K562 (cell line): ENCODE data around the gene ZNF354B. TPM values are rescaled to one million over a fixed set of nuclear protein-coding genes. Genes with fewer than 3 reads are reported as not detected.

Experiments used
- EHMT2 ChIP-seq: fragments of 450-650 bp; IDR thresholded peaks from 2 replicates; pipeline ENCODE4 v1.6.1; 2018; ENCODE audit warnings: antibody characterized with exemption
- EP400 ChIP-seq: fragments of 450-650 bp; IDR thresholded peaks from 2 replicates; pipeline ENCODE4 v1.6.1; 2017; ENCODE audit warnings: antibody characterized with exemption, mild to moderate bottlenecking, moderate library complexity
- KLF13 ChIP-seq: fragments of 450-650 bp; IDR thresholded peaks from 2 replicates; pipeline ENCODE4 v1.6.1; 2016; ENCODE audit warnings: missing genetic modification characterization, low read depth, mild to moderate bottlenecking, missing compliant biosample characterization, moderate library complexity, borderline replicate concordance
- KLF16 ChIP-seq: IDR thresholded peaks from 2 replicates; pipeline ENCODE4 v1.6.1; 2016; ENCODE audit warnings: antibody characterized with exemption
- MBD2 ChIP-seq: sonication (generic); IDR thresholded peaks from 2 replicates; pipeline ENCODE4 v1.6.1; 2016; ENCODE audit warnings: low read depth, borderline replicate concordance
- MYC ChIP-seq, 2 experiments: fragments of 250-450 bp in 1 of 2; sonication (Bioruptor Pico) in 1 of 2; IDR thresholded peaks; 2 replicates each; pipeline versions ENCODE4 v1.5.1 to v1.6.1; 2012 to 2021; ENCODE audit warnings: low read depth in 2 of 2, borderline replicate concordance in 1 of 2, improper control_type of control experiment in 1 of 2, low read length in 1 of 2, mild to moderate bottlenecking in 1 of 2, moderate library complexity in 1 of 2
- NR3C1 ChIP-seq: sonication (generic); formaldehyde crosslinking; IDR thresholded peaks from 2 replicates; pipeline ENCODE4 v1.8.1; 2022; ENCODE audit warnings: missing genetic modification reagents
- PHF8 ChIP-seq: fragments of 200-600 bp; sonication (generic); IDR thresholded peaks from 2 replicates; pipeline ENCODE4 v1.6.1; 2012; ENCODE audit warnings: mixed run types, mild to moderate bottlenecking, inconsistent platforms, low read length, moderate library complexity, borderline replicate concordance
- POLR2A ChIP-seq: fragments of 450-650 bp; conservative IDR thresholded peaks from 2 replicates; pipeline ENCODE4 v1.6.1; 2016
- SMARCA5 ChIP-seq: fragments of 450-650 bp; IDR thresholded peaks from 2 replicates; pipeline ENCODE4 v1.6.1; 2016
- ZNF561 ChIP-seq: fragments of 450-650 bp; formaldehyde crosslinking; conservative IDR thresholded peaks from 2 replicates; pipeline ENCODE4 v1.4.0; 2020; ENCODE audit warnings: mild to moderate bottlenecking, moderate library complexity
- polyA plus RNA-seq, 8 experiments: library from polyadenylated mRNA; depleted of rRNA in 4 of 8; stranded (reverse) in 5 of 8; unstranded in 3 of 8; fragments of >200 nt; fragmentation: Nextera tagmentation in 2 of 8; fragmentation: Illumina TruSeq in 1 of 8; extraction: Ambion mirVana in 2 of 8; extraction: Trizol in 1 of 8; gene quantifications; 2 replicates each; pipeline versions ENCODE4 v1.2.1 to v1.2.3, GENCODE V29; 2011 to 2014; ENCODE audit warnings: inconsistent platforms in 1 of 8, missing spikeins in 1 of 8
- total RNA-seq, 7 experiments: library from RNA; depleted of rRNA in 6 of 7; stranded (reverse); fragments of >200 nt in 6 of 7; fragmentation: Illumina TruSeq in 2 of 7; extraction: Trizol in 2 of 7; gene quantifications; 2 replicates each; pipeline versions ENCODE4 v1.2.1 to v1.2.3, GENCODE V29; 2011 to 2021; ENCODE audit warnings: low replicate concordance in 1 of 7
- TF ChIP-seq, protein P1 (sequence below): fragments of 450-650 bp; IDR thresholded peaks from 2 replicates; pipeline ENCODE4 v1.6.1; 2016; ENCODE audit warnings: mild to moderate bottlenecking, moderate library complexity
- TF ChIP-seq, protein P2 (sequence below): sonication (generic); formaldehyde crosslinking; IDR thresholded peaks from 2 replicates; pipeline ENCODE4 v1.8.1; 2023; ENCODE audit warnings: mild to moderate bottlenecking, missing genetic modification reagents

The ZNF354B gene
- total and polyA plus RNA-seq, 9 of the 15 experiments (the other 6 are each of a cell fraction or from before 2014, with no cell fraction given) = 1.8 to 18.3 (median 11.2) TPM

DNA sequence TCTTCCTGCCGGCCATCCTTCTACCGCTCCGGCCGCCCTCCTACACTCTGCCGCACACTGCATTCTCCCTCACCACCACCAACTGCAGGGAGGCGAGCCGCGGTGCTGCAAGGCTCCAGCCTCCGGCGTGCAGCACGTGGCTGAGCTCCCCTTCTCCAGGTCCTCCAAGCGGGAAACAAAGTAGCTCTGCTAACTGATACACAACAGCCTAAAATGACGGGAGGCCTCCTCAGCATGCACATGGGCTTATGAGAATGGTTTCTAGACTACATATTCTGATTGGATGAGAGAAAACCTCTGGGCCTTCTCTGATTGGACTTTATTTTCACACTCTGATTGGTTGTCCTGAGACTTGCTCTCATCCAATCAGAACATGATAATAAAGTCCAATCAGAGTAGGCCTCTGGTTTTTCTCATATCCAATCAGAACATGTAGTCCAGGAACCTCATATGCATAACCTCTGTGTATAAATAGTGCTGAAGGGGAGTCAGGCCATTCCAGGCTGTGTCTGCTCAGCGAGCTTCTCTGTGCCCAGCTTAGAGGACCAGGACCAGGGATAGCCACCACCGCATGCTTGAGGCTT, 27.0 kb upstream of the ZNF354B start (continued):
- TF ChIP-seq, protein P1, sequence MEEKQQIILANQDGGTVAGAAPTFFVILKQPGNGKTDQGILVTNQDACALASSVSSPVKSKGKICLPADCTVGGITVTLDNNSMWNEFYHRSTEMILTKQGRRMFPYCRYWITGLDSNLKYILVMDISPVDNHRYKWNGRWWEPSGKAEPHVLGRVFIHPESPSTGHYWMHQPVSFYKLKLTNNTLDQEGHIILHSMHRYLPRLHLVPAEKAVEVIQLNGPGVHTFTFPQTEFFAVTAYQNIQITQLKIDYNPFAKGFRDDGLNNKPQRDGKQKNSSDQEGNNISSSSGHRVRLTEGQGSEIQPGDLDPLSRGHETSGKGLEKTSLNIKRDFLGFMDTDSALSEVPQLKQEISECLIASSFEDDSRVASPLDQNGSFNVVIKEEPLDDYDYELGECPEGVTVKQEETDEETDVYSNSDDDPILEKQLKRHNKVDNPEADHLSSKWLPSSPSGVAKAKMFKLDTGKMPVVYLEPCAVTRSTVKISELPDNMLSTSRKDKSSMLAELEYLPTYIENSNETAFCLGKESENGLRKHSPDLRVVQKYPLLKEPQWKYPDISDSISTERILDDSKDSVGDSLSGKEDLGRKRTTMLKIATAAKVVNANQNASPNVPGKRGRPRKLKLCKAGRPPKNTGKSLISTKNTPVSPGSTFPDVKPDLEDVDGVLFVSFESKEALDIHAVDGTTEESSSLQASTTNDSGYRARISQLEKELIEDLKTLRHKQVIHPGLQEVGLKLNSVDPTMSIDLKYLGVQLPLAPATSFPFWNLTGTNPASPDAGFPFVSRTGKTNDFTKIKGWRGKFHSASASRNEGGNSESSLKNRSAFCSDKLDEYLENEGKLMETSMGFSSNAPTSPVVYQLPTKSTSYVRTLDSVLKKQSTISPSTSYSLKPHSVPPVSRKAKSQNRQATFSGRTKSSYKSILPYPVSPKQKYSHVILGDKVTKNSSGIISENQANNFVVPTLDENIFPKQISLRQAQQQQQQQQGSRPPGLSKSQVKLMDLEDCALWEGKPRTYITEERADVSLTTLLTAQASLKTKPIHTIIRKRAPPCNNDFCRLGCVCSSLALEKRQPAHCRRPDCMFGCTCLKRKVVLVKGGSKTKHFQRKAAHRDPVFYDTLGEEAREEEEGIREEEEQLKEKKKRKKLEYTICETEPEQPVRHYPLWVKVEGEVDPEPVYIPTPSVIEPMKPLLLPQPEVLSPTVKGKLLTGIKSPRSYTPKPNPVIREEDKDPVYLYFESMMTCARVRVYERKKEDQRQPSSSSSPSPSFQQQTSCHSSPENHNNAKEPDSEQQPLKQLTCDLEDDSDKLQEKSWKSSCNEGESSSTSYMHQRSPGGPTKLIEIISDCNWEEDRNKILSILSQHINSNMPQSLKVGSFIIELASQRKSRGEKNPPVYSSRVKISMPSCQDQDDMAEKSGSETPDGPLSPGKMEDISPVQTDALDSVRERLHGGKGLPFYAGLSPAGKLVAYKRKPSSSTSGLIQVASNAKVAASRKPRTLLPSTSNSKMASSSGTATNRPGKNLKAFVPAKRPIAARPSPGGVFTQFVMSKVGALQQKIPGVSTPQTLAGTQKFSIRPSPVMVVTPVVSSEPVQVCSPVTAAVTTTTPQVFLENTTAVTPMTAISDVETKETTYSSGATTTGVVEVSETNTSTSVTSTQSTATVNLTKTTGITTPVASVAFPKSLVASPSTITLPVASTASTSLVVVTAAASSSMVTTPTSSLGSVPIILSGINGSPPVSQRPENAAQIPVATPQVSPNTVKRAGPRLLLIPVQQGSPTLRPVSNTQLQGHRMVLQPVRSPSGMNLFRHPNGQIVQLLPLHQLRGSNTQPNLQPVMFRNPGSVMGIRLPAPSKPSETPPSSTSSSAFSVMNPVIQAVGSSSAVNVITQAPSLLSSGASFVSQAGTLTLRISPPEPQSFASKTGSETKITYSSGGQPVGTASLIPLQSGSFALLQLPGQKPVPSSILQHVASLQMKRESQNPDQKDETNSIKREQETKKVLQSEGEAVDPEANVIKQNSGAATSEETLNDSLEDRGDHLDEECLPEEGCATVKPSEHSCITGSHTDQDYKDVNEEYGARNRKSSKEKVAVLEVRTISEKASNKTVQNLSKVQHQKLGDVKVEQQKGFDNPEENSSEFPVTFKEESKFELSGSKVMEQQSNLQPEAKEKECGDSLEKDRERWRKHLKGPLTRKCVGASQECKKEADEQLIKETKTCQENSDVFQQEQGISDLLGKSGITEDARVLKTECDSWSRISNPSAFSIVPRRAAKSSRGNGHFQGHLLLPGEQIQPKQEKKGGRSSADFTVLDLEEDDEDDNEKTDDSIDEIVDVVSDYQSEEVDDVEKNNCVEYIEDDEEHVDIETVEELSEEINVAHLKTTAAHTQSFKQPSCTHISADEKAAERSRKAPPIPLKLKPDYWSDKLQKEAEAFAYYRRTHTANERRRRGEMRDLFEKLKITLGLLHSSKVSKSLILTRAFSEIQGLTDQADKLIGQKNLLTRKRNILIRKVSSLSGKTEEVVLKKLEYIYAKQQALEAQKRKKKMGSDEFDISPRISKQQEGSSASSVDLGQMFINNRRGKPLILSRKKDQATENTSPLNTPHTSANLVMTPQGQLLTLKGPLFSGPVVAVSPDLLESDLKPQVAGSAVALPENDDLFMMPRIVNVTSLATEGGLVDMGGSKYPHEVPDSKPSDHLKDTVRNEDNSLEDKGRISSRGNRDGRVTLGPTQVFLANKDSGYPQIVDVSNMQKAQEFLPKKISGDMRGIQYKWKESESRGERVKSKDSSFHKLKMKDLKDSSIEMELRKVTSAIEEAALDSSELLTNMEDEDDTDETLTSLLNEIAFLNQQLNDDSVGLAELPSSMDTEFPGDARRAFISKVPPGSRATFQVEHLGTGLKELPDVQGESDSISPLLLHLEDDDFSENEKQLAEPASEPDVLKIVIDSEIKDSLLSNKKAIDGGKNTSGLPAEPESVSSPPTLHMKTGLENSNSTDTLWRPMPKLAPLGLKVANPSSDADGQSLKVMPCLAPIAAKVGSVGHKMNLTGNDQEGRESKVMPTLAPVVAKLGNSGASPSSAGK = peak; percentile 68
- no peak for TF ChIP-seq NR3C1
- TF ChIP-seq KLF16 = no peak
- peak; percentile 65 for TF ChIP-seq EP400
- peak; percentile 28; the same call in 1 of the 2 replicates for TF ChIP-seq MBD2
- no peak for TF ChIP-seq ZNF561 (CRISPR knock-in tag)
- TF ChIP-seq KLF13 (tag) = no peak
- TF ChIP-seq, protein P2, sequence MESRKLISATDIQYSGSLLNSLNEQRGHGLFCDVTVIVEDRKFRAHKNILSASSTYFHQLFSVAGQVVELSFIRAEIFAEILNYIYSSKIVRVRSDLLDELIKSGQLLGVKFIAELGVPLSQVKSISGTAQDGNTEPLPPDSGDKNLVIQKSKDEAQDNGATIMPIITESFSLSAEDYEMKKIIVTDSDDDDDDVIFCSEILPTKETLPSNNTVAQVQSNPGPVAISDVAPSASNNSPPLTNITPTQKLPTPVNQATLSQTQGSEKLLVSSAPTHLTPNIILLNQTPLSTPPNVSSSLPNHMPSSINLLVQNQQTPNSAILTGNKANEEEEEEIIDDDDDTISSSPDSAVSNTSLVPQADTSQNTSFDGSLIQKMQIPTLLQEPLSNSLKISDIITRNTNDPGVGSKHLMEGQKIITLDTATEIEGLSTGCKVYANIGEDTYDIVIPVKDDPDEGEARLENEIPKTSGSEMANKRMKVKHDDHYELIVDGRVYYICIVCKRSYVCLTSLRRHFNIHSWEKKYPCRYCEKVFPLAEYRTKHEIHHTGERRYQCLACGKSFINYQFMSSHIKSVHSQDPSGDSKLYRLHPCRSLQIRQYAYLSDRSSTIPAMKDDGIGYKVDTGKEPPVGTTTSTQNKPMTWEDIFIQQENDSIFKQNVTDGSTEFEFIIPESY = 0 out of 2 replicates have a peak, but pooled peaks have one; percentile 42
- TF ChIP-seq EHMT2 = no peak
- peak; percentile 48; the same call in 1 of the 2 replicates for TF ChIP-seq POLR2A
- no peak for TF ChIP-seq SMARCA5
- TF ChIP-seq MYC (IDR thresholded peaks at IDR 0.05; ENCODE audit: low read depth, low read length) = peak; percentile 81
- TF ChIP-seq MYC (CRISPR knock-in tag; IDR thresholded peaks at IDR 0.05; ENCODE audit: borderline replicate concordance, low read depth) = no peak
- TF ChIP-seq PHF8 = peak; percentile 63; the same call in 1 of the 2 replicates
